Measurements from ENCODE around the gene TYW1.
"Not testable (repeated sequence)": the region's sequence is repeated elsewhere in the genome, so short reads cannot be mapped to it uniquely, and the experiment has no call there.

- TF ChIP-seq CTCF (IDR thresholded peaks at IDR 0.05); POLR2A (IDR thresholded peaks at IDR 0.05; ENCODE audit: low read depth): not testable (repeated sequence)
These were observed 267.4 kb downstream of the TYW1 start for GRCh38 chr7:67264000-67264399.

All from esophagus muscularis mucosa (tissue), 3 donors.